ENCODE data around the gene SUSD4.
"Not testable (repeated sequence)": the region's sequence is repeated elsewhere in the genome, so short reads cannot be mapped to it uniquely, and the experiment has no call there.

Gene SUSD4

GRCh38 chr1:223260712-223261111 lies 103.3 kb downstream of the SUSD4 start:
- Mint-ChIP-seq H3K27me3 (ENCODE audit: low read depth) (peaks cover 27% of the 10 kb centered on the region), H3K9me3 (no peaks in the 10 kb centered on the region), H3K4me3 (no peak overlapping the region), H3K36me3 (ENCODE audit: low read depth) (no peaks in the 10 kb centered on the region), H3K4me1 (peaks cover 4% of the 10 kb centered on the region), H3K27ac (no peak overlapping the region)
- no peak for TF ChIP-seq CTCF (IDR thresholded peaks at IDR 0.05; ENCODE audit: unreplicated experiment in 3 of 3)

- Mint-ChIP-seq H3K4me1 (peaks cover 4% of the 10 kb centered on the region), H3K27ac (no peak overlapping the region), H3K36me3 (ENCODE audit: low read depth) (no peaks in the 10 kb centered on the region), H3K4me3 (no peak overlapping the region), H3K27me3 (ENCODE audit: low read depth) (peaks cover 24% of the 10 kb centered on the region), H3K9me3 (no peaks in the 10 kb centered on the region)
- TF ChIP-seq CTCF (IDR thresholded peaks at IDR 0.05; ENCODE audit: unreplicated experiment in 3 of 3), result no peak
Measured at GRCh38 chr1:223259462-223259861, 104.5 kb downstream of the SUSD4 start.

- H3K36me3 Mint-ChIP-seq (ENCODE audit: low read depth), result no peaks in the 10 kb centered on the region
- H3K4me1 Mint-ChIP-seq, result peaks cover under 1% of the 10 kb centered on the region
- no peak for TF ChIP-seq CTCF (IDR thresholded peaks at IDR 0.05; ENCODE audit: unreplicated experiment in 3 of 3)
- no peaks in the 10 kb centered on the region for H3K9me3 Mint-ChIP-seq
- peaks cover 22% of the 10 kb centered on the region for H3K27me3 Mint-ChIP-seq (ENCODE audit: low read depth)
- no peak overlapping the region for H3K4me3 Mint-ChIP-seq
- H3K27ac Mint-ChIP-seq, result no peak overlapping the region
Measured at GRCh38 chr1:223258751-223259198, 105.2 kb downstream of the SUSD4 start.

- no peak for TF ChIP-seq CTCF (IDR thresholded peaks at IDR 0.05; ENCODE audit: unreplicated experiment in 3 of 3)
- no peaks in the 10 kb centered on the region for H3K4me1 Mint-ChIP-seq
- no peak overlapping the region for H3K4me3 Mint-ChIP-seq
- H3K27ac Mint-ChIP-seq, result no peak overlapping the region
- peaks cover 22% of the 10 kb centered on the region for H3K27me3 Mint-ChIP-seq (ENCODE audit: low read depth)
- no peaks in the 10 kb centered on the region for H3K9me3 Mint-ChIP-seq
- no peaks in the 10 kb centered on the region for H3K36me3 Mint-ChIP-seq (ENCODE audit: low read depth)
Measured at GRCh38 chr1:223257856-223258550, 106.0 kb downstream of the SUSD4 start.

GRCh38 chr1:223256034-223256433 lies 107.9 kb downstream of the SUSD4 start:
- no peaks in the 10 kb centered on the region for H3K4me1 Mint-ChIP-seq
- no peak overlapping the region for H3K27ac Mint-ChIP-seq
- no peaks in the 10 kb centered on the region for H3K36me3 Mint-ChIP-seq (ENCODE audit: low read depth)
- TF ChIP-seq CTCF (IDR thresholded peaks at IDR 0.05; ENCODE audit: unreplicated experiment in 3 of 3), result no peak
- H3K27me3 Mint-ChIP-seq (ENCODE audit: low read depth), result peaks cover 22% of the 10 kb centered on the region
- no peaks in the 10 kb centered on the region for H3K9me3 Mint-ChIP-seq
- H3K4me3 Mint-ChIP-seq, result no peak overlapping the region

GRCh38 chr1:223253916-223254315 lies 110.1 kb downstream of the SUSD4 start:
- H3K27ac Mint-ChIP-seq, result no peak overlapping the region
- H3K9me3 Mint-ChIP-seq, result no peaks in the 10 kb centered on the region
- H3K4me3 Mint-ChIP-seq, result no peak overlapping the region
- peaks cover 22% of the 10 kb centered on the region for H3K27me3 Mint-ChIP-seq (ENCODE audit: low read depth)
- H3K4me1 Mint-ChIP-seq, result no peaks in the 10 kb centered on the region
- TF ChIP-seq CTCF (IDR thresholded peaks at IDR 0.05; ENCODE audit: unreplicated experiment in 3 of 3), result no peak
- H3K36me3 Mint-ChIP-seq (ENCODE audit: low read depth), result no peaks in the 10 kb centered on the region

- H3K4me1 Mint-ChIP-seq; H3K36me3 Mint-ChIP-seq (ENCODE audit: low read depth); H3K27ac Mint-ChIP-seq; H3K4me3 Mint-ChIP-seq; H3K9me3 Mint-ChIP-seq: not testable (repeated sequence)
- H3K27me3 Mint-ChIP-seq (ENCODE audit: low read depth), result peaks cover 15% of the 10 kb centered on the region
Measured at GRCh38 chr1:223251387-223251786, 112.6 kb downstream of the SUSD4 start.
